H9 (cell line): ENCODE data around the gene DCXR. TPM values are rescaled to one million over a fixed set of nuclear protein-coding genes. Genes with fewer than 3 reads are reported as not detected.

Experiments
- DNase-seq: peaks from one replicate; pipeline ENCODE4 v3.0.0-alpha.2; 2017
- H2AFZ ChIP-seq: one replicate; pipeline ENCODE4 v1.6.1; 2013; ENCODE audit warnings: mild to moderate bottlenecking, low read length, control low read depth, moderate library complexity
- H2AK5ac ChIP-seq: 2 replicates; pipeline ENCODE4 v1.6.1; 2013; ENCODE audit warnings: low read length, control low read depth, mixed read lengths; ENCODE audit not compliant: insufficient read length
- H2BK120ac ChIP-seq: one replicate; pipeline ENCODE4 v1.6.1; 2013; ENCODE audit warnings: low read depth, mild to moderate bottlenecking, low read length, control low read depth, inconsistent platforms; ENCODE audit not compliant: poor library complexity, severe bottlenecking
- H2BK12ac ChIP-seq: 2 replicates; pipeline ENCODE4 v1.6.1; 2013; ENCODE audit warnings: low read length, control low read depth, mixed read lengths, low read depth; ENCODE audit not compliant: insufficient read length
- H2BK15ac ChIP-seq: 2 replicates; pipeline ENCODE4 v1.6.1; 2013; ENCODE audit warnings: low read depth, low read length, control low read depth
- H2BK20ac ChIP-seq: one replicate; pipeline ENCODE4 v1.6.1; 2013; ENCODE audit warnings: low read depth, mild to moderate bottlenecking, low read length, control low read depth, inconsistent platforms; ENCODE audit not compliant: poor library complexity, severe bottlenecking
- H2BK5ac ChIP-seq: 2 replicates; pipeline ENCODE4 v1.6.1; 2013; ENCODE audit warnings: low read length, control low read depth, mixed read lengths; ENCODE audit not compliant: insufficient read length
- H3K14ac ChIP-seq: 2 replicates; pipeline ENCODE4 v1.6.1; 2013; ENCODE audit warnings: low read length, control low read depth; ENCODE audit not compliant: insufficient read depth
- H3K18ac ChIP-seq: 2 replicates; pipeline ENCODE4 v1.6.1; 2013; ENCODE audit warnings: low read depth, mild to moderate bottlenecking, mixed read lengths, low read length, control low read depth; ENCODE audit not compliant: insufficient read length
- H3K23ac ChIP-seq: 2 replicates; pipeline ENCODE4 v1.6.1; 2013; ENCODE audit warnings: low read length, control low read depth, mixed read lengths, low read depth; ENCODE audit not compliant: insufficient read length
- H3K23me2 ChIP-seq: 2 replicates; pipeline ENCODE4 v1.6.1; 2013; ENCODE audit warnings: low read depth, mild to moderate bottlenecking, mixed read lengths, low read length, control low read depth; ENCODE audit not compliant: insufficient read length, poor library complexity, severe bottlenecking
- H3K27ac ChIP-seq: 2 replicates; pipeline ENCODE4 v1.5.1; 2013; ENCODE audit warnings: low read length, control low read depth, mixed read lengths, low read depth; ENCODE audit not compliant: insufficient read length
- H3K27me3 ChIP-seq: 2 replicates; pipeline ENCODE4 v1.6.1; 2013; ENCODE audit warnings: low read length, control low read depth, inconsistent platforms; ENCODE audit not compliant: insufficient read depth
- H3K4ac ChIP-seq: 2 replicates; pipeline ENCODE4 v1.6.1; 2013; ENCODE audit warnings: low read depth, mild to moderate bottlenecking, control low read depth, inconsistent platforms, low read length, moderate library complexity
- H3K4me1 ChIP-seq: 2 replicates; pipeline ENCODE4 v1.6.1; 2013; ENCODE audit warnings: low read length, control low read depth, inconsistent platforms; ENCODE audit not compliant: insufficient read depth
- H3K4me2 ChIP-seq: 2 replicates; pipeline ENCODE4 v1.6.1; 2013; ENCODE audit warnings: low read length, control low read depth, mixed read lengths; ENCODE audit not compliant: insufficient read length, insufficient read depth
- H3K56ac ChIP-seq: 2 replicates; pipeline ENCODE4 v1.6.1; 2013; ENCODE audit warnings: low read depth, mild to moderate bottlenecking, mixed read lengths, low read length, control low read depth; ENCODE audit not compliant: insufficient read length
- H3K79me1 ChIP-seq: 2 replicates; pipeline ENCODE4 v1.6.1; 2013; ENCODE audit warnings: low read depth, mild to moderate bottlenecking, moderate library complexity, low read length, control low read depth, inconsistent platforms; ENCODE audit not compliant: insufficient read depth, poor library complexity, severe bottlenecking
- H3K79me2 ChIP-seq: 2 replicates; pipeline ENCODE4 v1.6.1; 2013; ENCODE audit warnings: low read length, control low read depth, inconsistent platforms; ENCODE audit not compliant: insufficient read depth
- H3K9ac ChIP-seq: 2 replicates; pipeline ENCODE4 v1.6.1; 2013; ENCODE audit warnings: low read length, control low read depth, mixed read lengths; ENCODE audit not compliant: insufficient read length; ENCODE audit errors: extremely low read depth
- H3K9me3 ChIP-seq: one replicate; pipeline ENCODE4 v1.6.1; 2013; ENCODE audit warnings: low read depth, low read length, inconsistent platforms; ENCODE audit not compliant: control insufficient read depth
- H3T11ph ChIP-seq: one replicate; pipeline ENCODE4 v1.6.1; 2013; ENCODE audit warnings: mild to moderate bottlenecking, low read length, control low read depth, inconsistent platforms
- H4K20me1 ChIP-seq: one replicate; pipeline ENCODE4 v1.6.1; 2013; ENCODE audit not compliant: control insufficient read depth, insufficient read length, insufficient read depth
- H4K5ac ChIP-seq: 2 replicates; pipeline ENCODE4 v1.6.1; 2013; ENCODE audit warnings: low read depth, mild to moderate bottlenecking, mixed read lengths, low read length, control low read depth; ENCODE audit not compliant: insufficient read length
- H4K8ac ChIP-seq: replicated peaks from 2 replicates; pipeline ENCODE4 v1.6.1; 2013; ENCODE audit warnings: low read length, control low read depth, mixed read lengths, low read depth; ENCODE audit not compliant: insufficient read length
- H4K91ac ChIP-seq: 2 replicates; pipeline ENCODE4 v1.6.1; 2013; ENCODE audit warnings: low read depth, mild to moderate bottlenecking, moderate library complexity, mixed read lengths, low read length, control low read depth; ENCODE audit not compliant: insufficient read length
- H3K27ac Mint-ChIP-seq, 3 experiments: 2 replicates in 2 of 3; 3 replicates in 1 of 3; pipeline ENCODE4 v1.8.0; 2020 to 2021; ENCODE audit warnings: mixed read lengths in 3 of 3, mild to moderate bottlenecking in 1 of 3, moderate library complexity in 1 of 3
- H3K27me3 Mint-ChIP-seq: 2 replicates; pipeline ENCODE4 v1.8.0; 2021; ENCODE audit warnings: low read depth, mild to moderate bottlenecking, moderate library complexity, mixed read lengths
- H3K36me3 Mint-ChIP-seq, 3 experiments: 2 replicates in 2 of 3; 3 replicates in 1 of 3; pipeline ENCODE4 v1.8.0; 2020 to 2021; ENCODE audit warnings: low read depth in 3 of 3, mixed read lengths in 3 of 3; ENCODE audit not compliant: insufficient read depth in 1 of 3
- H3K4me1 Mint-ChIP-seq, 2 experiments: 2 replicates each; pipeline ENCODE4 v1.8.0; 2020; ENCODE audit warnings: mixed read lengths in 2 of 2
- H3K4me3 Mint-ChIP-seq, 2 experiments: 2 replicates in 1 of 2; 3 replicates in 1 of 2; pipeline ENCODE4 v1.8.0; 2020 to 2021; ENCODE audit warnings: mild to moderate bottlenecking in 2 of 2, mixed read lengths in 2 of 2, moderate library complexity in 1 of 2
- H3K9me3 Mint-ChIP-seq, 2 experiments: 2 replicates in 1 of 2; 3 replicates in 1 of 2; pipeline ENCODE4 v1.8.0; 2020; ENCODE audit warnings: mild to moderate bottlenecking in 2 of 2, mixed read lengths in 2 of 2, moderate library complexity in 1 of 2
- CTCF ChIP-seq: fragments of 200-600 bp; sonication (generic); conservative IDR thresholded peaks from 3 replicates; pipeline ENCODE4 v1.8.0; 2021; ENCODE audit warnings: antibody characterized with exemption, mild to moderate bottlenecking
- WGBS: extraction: QIAGEN DNeasy Blood & Tissue Kit; methylation state at CpG from one replicate; pipeline ENCODE4 v1.1.7; 2013; ENCODE audit warnings: missing lambda C conversion rate, low lambda C conversion rate, mixed read lengths; ENCODE audit not compliant: insufficient read length; ENCODE audit errors: extremely low coverage; 5-methylcytosine and 5-hydroxymethylcytosine counted together
- total RNA-seq: library from RNA; stranded (reverse); gene quantifications from 2 replicates; pipeline ENCODE4 v1.2.1, GENCODE V29; 2021

Gene DCXR
- total RNA-seq, 1 experiment from 2014 or later, result 93.6 TPM

- H2AFZ ChIP-seq, result no peak overlapping the region
- H3K9ac ChIP-seq, result no peak overlapping the region
- Mint-ChIP-seq H3K27ac (no peak overlapping the region), H3K36me3 (peaks cover 0 to 9% (median 9%) of the 10 kb centered on the region in 3 experiments; a peak in 6 of 7 replicates), H3K4me3 (peak overlapping the region in 1 of 2 experiments; percentile 12; a peak in 1 of 5 replicates), H3K9me3 (no peaks in the 10 kb centered on the region), H3K4me1 (no peaks in the 10 kb centered on the region), H3K27me3 (no peaks in the 10 kb centered on the region)
- no peaks in the 10 kb centered on the region for H3K23me2 ChIP-seq
- no peak overlapping the region for H3K27ac ChIP-seq
- no peak overlapping the region for H3K56ac ChIP-seq
- H3K9me3 ChIP-seq, result no peaks in the 10 kb centered on the region
- H2AK5ac ChIP-seq, result no peak overlapping the region
- H3K14ac ChIP-seq, result no peak overlapping the region
- no peak overlapping the region for H2BK5ac ChIP-seq
- H3K4me2 ChIP-seq, result no peak overlapping the region
- no CpG with 5 or more reads among the region's 36 CpGs for WGBS
- H3K4me1 ChIP-seq, result no peaks in the 10 kb centered on the region
- H2BK20ac ChIP-seq, result no peak overlapping the region
- no peak overlapping the region for H3K18ac ChIP-seq
- H4K91ac ChIP-seq, result no peak overlapping the region
- H2BK15ac ChIP-seq, result no peak overlapping the region
- no peaks in the 10 kb centered on the region for H3K27me3 ChIP-seq
- H3K79me1 ChIP-seq, result no peaks in the 10 kb centered on the region
- H2BK12ac ChIP-seq, result no peak overlapping the region
- no peak overlapping the region for H3T11ph ChIP-seq
- no peak overlapping the region for H3K4ac ChIP-seq
- TF ChIP-seq CTCF, result 0 out of 3 replicates have a peak, but pooled peaks have one; percentile 13
- no peaks in the 10 kb centered on the region for H4K20me1 ChIP-seq
- H2BK120ac ChIP-seq, result no peak overlapping the region
- no peak for DNase-seq
- H3K23ac ChIP-seq, result no peak overlapping the region
- H4K8ac ChIP-seq, result no peak overlapping the region
- no peak overlapping the region for H4K5ac ChIP-seq
- no peaks in the 10 kb centered on the region for H3K79me2 ChIP-seq
These were observed 37.3 kb downstream of the DCXR start for GRCh38 chr17:81999976-82000802.
